Mammary epithelial cell (primary cell): Measurements from ENCODE around the gene CCND1.

ENCODE experiments used
- EZH2 ChIP-seq: IDR thresholded peaks from 2 replicates; pipeline ENCODE4 v1.6.1; 2012; ENCODE audit warnings: low read length, inconsistent platforms, borderline replicate concordance
- TF ChIP-seq, protein P1 (sequence below), 2 donors: IDR thresholded peaks in 1 of 2; conservative IDR thresholded peaks in 1 of 2; 2 replicates each; pipeline ENCODE4 v1.5.1; 2011 to 2012; ENCODE audit warnings: inconsistent platforms in 2 of 2, low read length in 2 of 2, mild to moderate bottlenecking in 2 of 2, control low read depth in 1 of 2, low read depth in 1 of 2; ENCODE audit not compliant: insufficient read depth in 1 of 2; ENCODE audit errors: extremely low read depth in 1 of 2

DNA sequence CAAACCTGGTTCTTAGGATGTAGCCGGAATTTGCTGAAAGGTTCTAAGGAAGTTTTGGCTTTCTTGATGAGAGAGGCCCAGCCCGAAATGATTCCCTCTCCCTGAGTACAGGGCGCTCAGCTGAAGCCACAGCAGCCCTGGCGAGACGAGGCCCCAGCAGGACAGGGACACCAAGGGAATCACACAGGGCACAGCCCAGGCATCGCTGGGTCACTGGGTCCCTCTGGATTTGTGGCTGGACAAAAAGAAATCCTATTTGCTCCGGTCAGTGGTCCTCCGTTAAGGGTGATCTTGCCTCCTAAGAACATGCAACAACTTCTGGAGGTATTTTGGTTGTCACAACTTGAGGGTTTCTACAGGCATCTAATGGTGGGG is 56.5 kb downstream of the CCND1 start:
- TF ChIP-seq, protein P1, sequence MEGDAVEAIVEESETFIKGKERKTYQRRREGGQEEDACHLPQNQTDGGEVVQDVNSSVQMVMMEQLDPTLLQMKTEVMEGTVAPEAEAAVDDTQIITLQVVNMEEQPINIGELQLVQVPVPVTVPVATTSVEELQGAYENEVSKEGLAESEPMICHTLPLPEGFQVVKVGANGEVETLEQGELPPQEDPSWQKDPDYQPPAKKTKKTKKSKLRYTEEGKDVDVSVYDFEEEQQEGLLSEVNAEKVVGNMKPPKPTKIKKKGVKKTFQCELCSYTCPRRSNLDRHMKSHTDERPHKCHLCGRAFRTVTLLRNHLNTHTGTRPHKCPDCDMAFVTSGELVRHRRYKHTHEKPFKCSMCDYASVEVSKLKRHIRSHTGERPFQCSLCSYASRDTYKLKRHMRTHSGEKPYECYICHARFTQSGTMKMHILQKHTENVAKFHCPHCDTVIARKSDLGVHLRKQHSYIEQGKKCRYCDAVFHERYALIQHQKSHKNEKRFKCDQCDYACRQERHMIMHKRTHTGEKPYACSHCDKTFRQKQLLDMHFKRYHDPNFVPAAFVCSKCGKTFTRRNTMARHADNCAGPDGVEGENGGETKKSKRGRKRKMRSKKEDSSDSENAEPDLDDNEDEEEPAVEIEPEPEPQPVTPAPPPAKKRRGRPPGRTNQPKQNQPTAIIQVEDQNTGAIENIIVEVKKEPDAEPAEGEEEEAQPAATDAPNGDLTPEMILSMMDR (conservative IDR thresholded peaks at IDR 0.05 in 1 of 2, IDR thresholded peaks at IDR 0.05 in 1 of 2; ENCODE audit: extremely low read depth in 1 of 2, insufficient read depth in 1 of 2, low read depth in 1 of 2, low read length in 2 of 2): no peak
- TF ChIP-seq EZH2: no peak
